ENCODE measurements around the gene MCC.

MCC gene

DNA sequence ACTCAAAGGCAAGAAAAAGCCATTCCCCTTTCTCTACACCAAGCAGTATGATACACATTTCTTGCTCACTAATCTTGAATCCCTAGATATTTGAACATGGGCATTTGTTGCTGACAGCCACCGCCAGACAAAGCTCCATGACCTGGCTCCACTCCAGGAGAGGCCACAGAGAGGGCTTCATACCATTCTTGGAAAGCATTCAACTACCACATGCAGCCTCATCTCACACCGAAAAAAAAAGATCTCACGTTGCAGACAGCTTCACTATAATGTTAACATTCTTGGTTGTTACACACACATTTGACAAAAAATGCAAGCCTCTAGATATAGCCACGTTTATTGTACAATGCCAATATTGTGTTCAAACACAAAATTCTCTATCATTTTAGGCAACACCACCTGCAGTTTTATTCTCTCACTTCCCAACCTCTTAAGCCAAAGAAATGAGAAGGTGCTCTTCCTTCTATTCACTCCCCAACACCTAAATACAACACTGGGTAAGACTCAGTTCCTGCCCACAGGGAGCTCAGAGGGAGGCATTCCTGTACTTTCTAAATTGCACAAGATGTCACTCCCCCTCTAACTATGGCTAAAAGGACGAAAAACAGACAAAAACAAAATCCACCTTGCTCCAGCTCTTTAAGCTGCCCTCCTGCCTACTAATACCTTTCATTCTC, 275.9 kb downstream of the MCC start:
- no peak overlapping the region for H3K4me3 ChIP-seq (ENCODE audit: low read depth, low read length)
- H3K9me3 ChIP-seq (ENCODE audit: control insufficient read depth, insufficient read depth, low read depth, low read length) = no peaks in the 10 kb centered on the region
- peaks cover 38% of the 10 kb centered on the region for H3K4me1 ChIP-seq (ENCODE audit: control insufficient read depth, insufficient read depth, low read length)
- POLR2A ChIA-PET = interaction anchor here (1.0 kb wide), 1 partner anchor 82 kb away, joined by 4 read pairs; no protein-coding TSS in a partner anchor
- no peak overlapping the region; the same call in 1 of the 2 replicates for H3K27ac ChIP-seq (ENCODE audit: extremely low read depth, low read depth, low read length)
- CTCF ChIA-PET = interaction anchor here (0.6 to 1.3 kb wide), 4 partner anchors 9 to 278 kb away, joined by 3 to 4 read pairs (median 3); no protein-coding TSS in a partner anchor
- no peaks in the 10 kb centered on the region for H3K36me3 ChIP-seq (ENCODE audit: control insufficient read depth in 2 of 2, insufficient read depth in 1 of 2, low read length in 2 of 2)
- TF ChIP-seq ZNF629 (tag by site-specific recombination; IDR thresholded peaks at IDR 0.05) (0 out of 2 replicates have a peak, but pooled peaks have one; percentile 16), ZNF341 (tag by site-specific recombination; IDR thresholded peaks at IDR 0.05; ENCODE audit: low read depth) (peak; percentile 79), FEZF1 (tag by site-specific recombination; IDR thresholded peaks at IDR 0.05) (peak; percentile 24; the same call in 1 of the 2 replicates), ZNF501 (tag by site-specific recombination; IDR thresholded peaks at IDR 0.05) (peak; percentile 86), ZIC2 (tag by site-specific recombination; IDR thresholded peaks at IDR 0.05) (peak; percentile 71), ZNF138 (tag by site-specific recombination; IDR thresholded peaks at IDR 0.05; ENCODE audit: borderline replicate concordance) (no peak), SCRT2 (tag by site-specific recombination; IDR thresholded peaks at IDR 0.05) (peak; percentile 87), MZF1 (tag by site-specific recombination; IDR thresholded peaks at IDR 0.05; ENCODE audit: borderline replicate concordance) (peak; percentile 83), ZNF24 (tag by site-specific recombination; IDR thresholded peaks at IDR 0.05) (0 out of 2 replicates have a peak, but pooled peaks have one; percentile 45), ZBTB21 (tag by site-specific recombination; IDR thresholded peaks at IDR 0.05) (no peak; the same call in 1 of the 2 replicates), ZSCAN30 (tag by site-specific recombination; IDR thresholded peaks at IDR 0.05) (peak; percentile 100), ZBTB20 (tag by site-specific recombination; IDR thresholded peaks at IDR 0.05) (no peak), GLIS1 (tag by site-specific recombination; IDR thresholded peaks at IDR 0.05) (peak; percentile 92), ZNF19 (tag by site-specific recombination; IDR thresholded peaks at IDR 0.05; ENCODE audit: low read depth) (no peak)
- TF ChIP-seq, protein P1, sequence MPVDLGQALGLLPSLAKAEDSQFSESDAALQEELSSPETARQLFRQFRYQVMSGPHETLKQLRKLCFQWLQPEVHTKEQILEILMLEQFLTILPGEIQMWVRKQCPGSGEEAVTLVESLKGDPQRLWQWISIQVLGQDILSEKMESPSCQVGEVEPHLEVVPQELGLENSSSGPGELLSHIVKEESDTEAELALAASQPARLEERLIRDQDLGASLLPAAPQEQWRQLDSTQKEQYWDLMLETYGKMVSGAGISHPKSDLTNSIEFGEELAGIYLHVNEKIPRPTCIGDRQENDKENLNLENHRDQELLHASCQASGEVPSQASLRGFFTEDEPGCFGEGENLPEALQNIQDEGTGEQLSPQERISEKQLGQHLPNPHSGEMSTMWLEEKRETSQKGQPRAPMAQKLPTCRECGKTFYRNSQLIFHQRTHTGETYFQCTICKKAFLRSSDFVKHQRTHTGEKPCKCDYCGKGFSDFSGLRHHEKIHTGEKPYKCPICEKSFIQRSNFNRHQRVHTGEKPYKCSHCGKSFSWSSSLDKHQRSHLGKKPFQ (tag by site-specific recombination; IDR thresholded peaks at IDR 0.05) = peak; percentile 93
- TF ChIP-seq, protein P2, sequence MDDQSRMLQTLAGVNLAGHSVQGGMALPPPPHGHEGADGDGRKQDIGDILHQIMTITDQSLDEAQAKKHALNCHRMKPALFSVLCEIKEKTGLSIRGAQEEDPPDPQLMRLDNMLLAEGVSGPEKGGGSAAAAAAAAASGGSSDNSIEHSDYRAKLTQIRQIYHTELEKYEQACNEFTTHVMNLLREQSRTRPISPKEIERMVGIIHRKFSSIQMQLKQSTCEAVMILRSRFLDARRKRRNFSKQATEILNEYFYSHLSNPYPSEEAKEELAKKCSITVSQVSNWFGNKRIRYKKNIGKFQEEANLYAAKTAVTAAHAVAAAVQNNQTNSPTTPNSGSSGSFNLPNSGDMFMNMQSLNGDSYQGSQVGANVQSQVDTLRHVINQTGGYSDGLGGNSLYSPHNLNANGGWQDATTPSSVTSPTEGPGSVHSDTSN (CRISPR knock-in tag; IDR thresholded peaks at IDR 0.05) = no peak
- TF ChIP-seq, protein P3, sequence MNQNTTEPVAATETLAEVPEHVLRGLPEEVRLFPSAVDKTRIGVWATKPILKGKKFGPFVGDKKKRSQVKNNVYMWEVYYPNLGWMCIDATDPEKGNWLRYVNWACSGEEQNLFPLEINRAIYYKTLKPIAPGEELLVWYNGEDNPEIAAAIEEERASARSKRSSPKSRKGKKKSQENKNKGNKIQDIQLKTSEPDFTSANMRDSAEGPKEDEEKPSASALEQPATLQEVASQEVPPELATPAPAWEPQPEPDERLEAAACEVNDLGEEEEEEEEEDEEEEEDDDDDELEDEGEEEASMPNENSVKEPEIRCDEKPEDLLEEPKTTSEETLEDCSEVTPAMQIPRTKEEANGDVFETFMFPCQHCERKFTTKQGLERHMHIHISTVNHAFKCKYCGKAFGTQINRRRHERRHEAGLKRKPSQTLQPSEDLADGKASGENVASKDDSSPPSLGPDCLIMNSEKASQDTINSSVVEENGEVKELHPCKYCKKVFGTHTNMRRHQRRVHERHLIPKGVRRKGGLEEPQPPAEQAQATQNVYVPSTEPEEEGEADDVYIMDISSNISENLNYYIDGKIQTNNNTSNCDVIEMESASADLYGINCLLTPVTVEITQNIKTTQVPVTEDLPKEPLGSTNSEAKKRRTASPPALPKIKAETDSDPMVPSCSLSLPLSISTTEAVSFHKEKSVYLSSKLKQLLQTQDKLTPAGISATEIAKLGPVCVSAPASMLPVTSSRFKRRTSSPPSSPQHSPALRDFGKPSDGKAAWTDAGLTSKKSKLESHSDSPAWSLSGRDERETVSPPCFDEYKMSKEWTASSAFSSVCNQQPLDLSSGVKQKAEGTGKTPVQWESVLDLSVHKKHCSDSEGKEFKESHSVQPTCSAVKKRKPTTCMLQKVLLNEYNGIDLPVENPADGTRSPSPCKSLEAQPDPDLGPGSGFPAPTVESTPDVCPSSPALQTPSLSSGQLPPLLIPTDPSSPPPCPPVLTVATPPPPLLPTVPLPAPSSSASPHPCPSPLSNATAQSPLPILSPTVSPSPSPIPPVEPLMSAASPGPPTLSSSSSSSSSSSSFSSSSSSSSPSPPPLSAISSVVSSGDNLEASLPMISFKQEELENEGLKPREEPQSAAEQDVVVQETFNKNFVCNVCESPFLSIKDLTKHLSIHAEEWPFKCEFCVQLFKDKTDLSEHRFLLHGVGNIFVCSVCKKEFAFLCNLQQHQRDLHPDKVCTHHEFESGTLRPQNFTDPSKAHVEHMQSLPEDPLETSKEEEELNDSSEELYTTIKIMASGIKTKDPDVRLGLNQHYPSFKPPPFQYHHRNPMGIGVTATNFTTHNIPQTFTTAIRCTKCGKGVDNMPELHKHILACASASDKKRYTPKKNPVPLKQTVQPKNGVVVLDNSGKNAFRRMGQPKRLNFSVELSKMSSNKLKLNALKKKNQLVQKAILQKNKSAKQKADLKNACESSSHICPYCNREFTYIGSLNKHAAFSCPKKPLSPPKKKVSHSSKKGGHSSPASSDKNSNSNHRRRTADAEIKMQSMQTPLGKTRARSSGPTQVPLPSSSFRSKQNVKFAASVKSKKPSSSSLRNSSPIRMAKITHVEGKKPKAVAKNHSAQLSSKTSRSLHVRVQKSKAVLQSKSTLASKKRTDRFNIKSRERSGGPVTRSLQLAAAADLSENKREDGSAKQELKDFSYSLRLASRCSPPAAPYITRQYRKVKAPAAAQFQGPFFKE (tag by site-specific recombination; IDR thresholded peaks at IDR 0.05; ENCODE audit: borderline replicate concordance) = no peak
- TF ChIP-seq, protein P4, sequence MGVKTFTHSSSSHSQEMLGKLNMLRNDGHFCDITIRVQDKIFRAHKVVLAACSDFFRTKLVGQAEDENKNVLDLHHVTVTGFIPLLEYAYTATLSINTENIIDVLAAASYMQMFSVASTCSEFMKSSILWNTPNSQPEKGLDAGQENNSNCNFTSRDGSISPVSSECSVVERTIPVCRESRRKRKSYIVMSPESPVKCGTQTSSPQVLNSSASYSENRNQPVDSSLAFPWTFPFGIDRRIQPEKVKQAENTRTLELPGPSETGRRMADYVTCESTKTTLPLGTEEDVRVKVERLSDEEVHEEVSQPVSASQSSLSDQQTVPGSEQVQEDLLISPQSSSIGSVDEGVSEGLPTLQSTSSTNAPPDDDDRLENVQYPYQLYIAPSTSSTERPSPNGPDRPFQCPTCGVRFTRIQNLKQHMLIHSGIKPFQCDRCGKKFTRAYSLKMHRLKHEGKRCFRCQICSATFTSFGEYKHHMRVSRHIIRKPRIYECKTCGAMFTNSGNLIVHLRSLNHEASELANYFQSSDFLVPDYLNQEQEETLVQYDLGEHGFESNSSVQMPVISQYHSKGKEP (tag by site-specific recombination; IDR thresholded peaks at IDR 0.05) = peak; percentile 47; the same call in 1 of the 2 replicates
- TF ChIP-seq, protein P5, sequence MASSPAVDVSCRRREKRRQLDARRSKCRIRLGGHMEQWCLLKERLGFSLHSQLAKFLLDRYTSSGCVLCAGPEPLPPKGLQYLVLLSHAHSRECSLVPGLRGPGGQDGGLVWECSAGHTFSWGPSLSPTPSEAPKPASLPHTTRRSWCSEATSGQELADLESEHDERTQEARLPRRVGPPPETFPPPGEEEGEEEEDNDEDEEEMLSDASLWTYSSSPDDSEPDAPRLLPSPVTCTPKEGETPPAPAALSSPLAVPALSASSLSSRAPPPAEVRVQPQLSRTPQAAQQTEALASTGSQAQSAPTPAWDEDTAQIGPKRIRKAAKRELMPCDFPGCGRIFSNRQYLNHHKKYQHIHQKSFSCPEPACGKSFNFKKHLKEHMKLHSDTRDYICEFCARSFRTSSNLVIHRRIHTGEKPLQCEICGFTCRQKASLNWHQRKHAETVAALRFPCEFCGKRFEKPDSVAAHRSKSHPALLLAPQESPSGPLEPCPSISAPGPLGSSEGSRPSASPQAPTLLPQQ (tag by site-specific recombination; IDR thresholded peaks at IDR 0.05) = peak; percentile 53
- TF ChIP-seq, protein P6, sequence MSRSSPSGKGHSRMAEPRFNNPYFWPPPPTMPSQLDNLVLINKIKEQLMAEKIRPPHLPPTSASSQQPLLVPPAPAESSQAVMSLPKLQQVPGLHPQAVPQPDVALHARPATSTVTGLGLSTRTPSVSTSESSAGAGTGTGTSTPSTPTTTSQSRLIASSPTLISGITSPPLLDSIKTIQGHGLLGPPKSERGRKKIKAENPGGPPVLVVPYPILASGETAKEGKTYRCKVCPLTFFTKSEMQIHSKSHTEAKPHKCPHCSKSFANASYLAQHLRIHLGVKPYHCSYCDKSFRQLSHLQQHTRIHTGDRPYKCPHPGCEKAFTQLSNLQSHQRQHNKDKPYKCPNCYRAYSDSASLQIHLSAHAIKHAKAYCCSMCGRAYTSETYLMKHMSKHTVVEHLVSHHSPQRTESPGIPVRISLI (tag by site-specific recombination; IDR thresholded peaks at IDR 0.05) = peak; percentile 93
- TF ChIP-seq, protein P7, sequence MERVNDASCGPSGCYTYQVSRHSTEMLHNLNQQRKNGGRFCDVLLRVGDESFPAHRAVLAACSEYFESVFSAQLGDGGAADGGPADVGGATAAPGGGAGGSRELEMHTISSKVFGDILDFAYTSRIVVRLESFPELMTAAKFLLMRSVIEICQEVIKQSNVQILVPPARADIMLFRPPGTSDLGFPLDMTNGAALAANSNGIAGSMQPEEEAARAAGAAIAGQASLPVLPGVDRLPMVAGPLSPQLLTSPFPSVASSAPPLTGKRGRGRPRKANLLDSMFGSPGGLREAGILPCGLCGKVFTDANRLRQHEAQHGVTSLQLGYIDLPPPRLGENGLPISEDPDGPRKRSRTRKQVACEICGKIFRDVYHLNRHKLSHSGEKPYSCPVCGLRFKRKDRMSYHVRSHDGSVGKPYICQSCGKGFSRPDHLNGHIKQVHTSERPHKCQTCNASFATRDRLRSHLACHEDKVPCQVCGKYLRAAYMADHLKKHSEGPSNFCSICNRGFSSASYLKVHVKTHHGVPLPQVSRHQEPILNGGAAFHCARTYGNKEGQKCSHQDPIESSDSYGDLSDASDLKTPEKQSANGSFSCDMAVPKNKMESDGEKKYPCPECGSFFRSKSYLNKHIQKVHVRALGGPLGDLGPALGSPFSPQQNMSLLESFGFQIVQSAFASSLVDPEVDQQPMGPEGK (tag by site-specific recombination; IDR thresholded peaks at IDR 0.05) = no peak
